Panc1 (cell line): Measurements from ENCODE around the gene HUS1B. TPM values are rescaled to one million over a fixed set of nuclear protein-coding genes. Genes with fewer than 3 reads are reported as not detected.

Experiments
- ATAC-seq: fragments of 200-7000 bp; cut with Tn5 transposase; 2 replicates; pipeline ENCODE4 v1.9.1; 2020; ENCODE audit warnings: mild to moderate bottlenecking, moderate library complexity
- BruUV-seq: library from RNA; stranded (reverse); fragments of 400-500 nt; replicated peaks from 2 replicates; lab custom pipeline; 2021; lab: Mats Ljungman, UMichigan
- CTCF ChIA-PET: fragments of 300-600 bp; sonication (Branson Sonifier 250); formaldehyde crosslinking; loops from one replicate; lab custom pipeline; 2022; ENCODE audit warnings: antibody characterized with exemption; lab: Charles Lee
- POLR2A ChIA-PET: fragments of 300-600 bp; sonication (Branson Sonifier 250); formaldehyde crosslinking; loops from one replicate; lab custom pipeline; 2022; ENCODE audit warnings: antibody characterized with exemption; lab: Charles Lee
- DNase-seq: peaks from one replicate; pipeline ENCODE4 v3.0.0-alpha.2; 2010; ENCODE audit warnings: low read depth, low spot score
- H3K27ac ChIP-seq: 2 replicates; pipeline ENCODE4 v1.5.1; 2011; ENCODE audit warnings: mild to moderate bottlenecking, low read length, inconsistent platforms
- H3K27me3 ChIP-seq: fragments of 200-500 bp; sonication (Bioruptor generic); 2 replicates; pipeline ENCODE4 v1.6.0; 2014; ENCODE audit warnings: low read length, inconsistent platforms; ENCODE audit not compliant: control insufficient read depth, insufficient read depth
- H3K36me3 ChIP-seq: fragments of 200-500 bp; sonication (Bioruptor generic); 2 replicates; pipeline ENCODE4 v1.5.1; 2014; ENCODE audit warnings: inconsistent platforms, mild to moderate bottlenecking, low read length, moderate library complexity; ENCODE audit not compliant: control insufficient read depth, insufficient read depth
- H3K4me1 ChIP-seq: 2 replicates; pipeline ENCODE4 v1.5.1; 2011; ENCODE audit warnings: inconsistent platforms, mild to moderate bottlenecking, low read length, moderate library complexity; ENCODE audit not compliant: control insufficient read depth, insufficient read depth
- H3K4me3 ChIP-seq, 2 experiments: 2 replicates each; pipeline ENCODE4 v1.5.1; 2011 to 2012; ENCODE audit warnings: low read depth in 2 of 2, low read length in 2 of 2, mild to moderate bottlenecking in 2 of 2, inconsistent platforms in 1 of 2, moderate library complexity in 1 of 2
- H3K9me3 ChIP-seq: fragments of 200-500 bp; sonication (Bioruptor generic); 2 replicates; pipeline ENCODE4 v1.5.1; 2014; ENCODE audit warnings: low read depth, mild to moderate bottlenecking, inconsistent platforms, low read length, moderate library complexity; ENCODE audit not compliant: control insufficient read depth, insufficient read depth
- CTCF ChIP-seq: fragments of 450-650 bp; IDR thresholded peaks from 2 replicates; pipeline ENCODE4 v1.5.1; 2017; ENCODE audit warnings: mild to moderate bottlenecking
- POLR2AphosphoS5 ChIP-seq: IDR thresholded peaks from 2 replicates; pipeline ENCODE4 v1.6.1; 2012; ENCODE audit warnings: mild to moderate bottlenecking, low read depth, low read length, moderate library complexity
- REST ChIP-seq, 2 experiments: IDR thresholded peaks; 2 replicates each; pipeline ENCODE4 v1.6.1; 2011 to 2012; ENCODE audit warnings: low read depth in 2 of 2, control low read depth in 1 of 2, low read length in 1 of 2, mild to moderate bottlenecking in 1 of 2, moderate library complexity in 1 of 2; ENCODE audit not compliant: insufficient read depth in 1 of 2
- SIN3A ChIP-seq: IDR thresholded peaks from 2 replicates; pipeline ENCODE4 v1.6.1; 2012; ENCODE audit warnings: low read depth, mild to moderate bottlenecking, low read length, moderate library complexity, borderline replicate concordance; ENCODE audit not compliant: insufficient read depth
- TCF7L2 ChIP-seq: IDR thresholded peaks from 2 replicates; pipeline ENCODE4 v1.6.1; 2011; ENCODE audit warnings: mild to moderate bottlenecking, low read depth, low read length, inconsistent platforms
- in situ Hi-C: cut with HindIII; loops from 2 replicates; pipeline ENCODE4 v1.10.0; 2016; ENCODE audit warnings: low sequenced_read_pairs, low pct_unique_long_range_greater_than_20kb
- intact Hi-C: fragments of 100-400 bp; cut with micrococcal nuclease; formaldehyde crosslinking; loops from one replicate; pipeline ENCODE4 v1.10.0; 2022; ENCODE audit not compliant: unreplicated experiment
- total RNA-seq: library from RNA; stranded (reverse); gene quantifications from one replicate; pipeline ENCODE4 v1.2.1, GENCODE V29; 2021; ENCODE audit not compliant: unreplicated experiment

Gene HUS1B
- total RNA-seq, 1 experiment from 2014 or later, result 0.74 TPM

GRCh38 chr6:628766-629165, 28.1 kb downstream of the HUS1B start:
- ChIA-PET CTCF (no interaction called here), POLR2A (interaction anchor here (0.7 kb wide), 1 partner anchor 15 kb away, joined by 10 read pairs; no protein-coding TSS in a partner anchor)
- in situ Hi-C loops (no loop called here), intact Hi-C loops (loop anchor here (10.0 kb wide), 1 partner anchor 56 kb away; no protein-coding TSS in a partner anchor)
- no TSS peak for BruUV-seq
- Histone ChIP-seq H3K4me1 (no peaks in the 10 kb centered on the region), H3K4me3 (no peak overlapping the region), H3K36me3 (no peaks in the 10 kb centered on the region), H3K9me3 (no peaks in the 10 kb centered on the region), H3K27ac (no peak overlapping the region), H3K27me3 (no peaks in the 10 kb centered on the region)
- DNase-seq (no peak), ATAC-seq (no peak)
- TF ChIP-seq TCF7L2, result no peak
- TF ChIP-seq REST (IDR thresholded peaks at IDR 0.05; ENCODE audit: insufficient read depth in 1 of 2, low read depth in 2 of 2, low read length in 1 of 2), result no peak
- TF ChIP-seq CTCF, result no peak
- TF ChIP-seq SIN3A, result no peak
- no peak for TF ChIP-seq POLR2AphosphoS5

- no TSS peak for BruUV-seq
- POLR2A ChIA-PET, result no interaction called here
These were observed 30.7 kb downstream of the HUS1B start for GRCh38 chr6:626236-626635.

More at GRCh38 chr6:626236-626635, 30.7 kb downstream of the HUS1B start:
- Histone ChIP-seq H3K27ac (no peak overlapping the region), H3K4me1 (no peaks in the 10 kb centered on the region), H3K9me3 (no peaks in the 10 kb centered on the region), H3K36me3 (no peaks in the 10 kb centered on the region), H3K4me3 (no peak overlapping the region), H3K27me3 (no peaks in the 10 kb centered on the region)
- ATAC-seq, result no peak
- DNase-seq, result no peak
- CTCF ChIA-PET, result no interaction called here
- TF ChIP-seq REST (IDR thresholded peaks at IDR 0.05; ENCODE audit: insufficient read depth in 1 of 2, low read depth in 2 of 2, low read length in 1 of 2) (no peak), TCF7L2 (no peak), POLR2AphosphoS5 (no peak), SIN3A (no peak), CTCF (no peak)
- intact Hi-C loops, result loop anchor here (10.0 kb wide), 1 partner anchor 59 kb away; no protein-coding TSS in a partner anchor
- in situ Hi-C loops, result no loop called here
